ENCODE measurements around the gene NTSR1. TPM values are rescaled to one million over a fixed set of nuclear protein-coding genes. Genes with fewer than 3 reads are reported as not detected.

The NTSR1 gene
- total and polyA plus RNA-seq, 2 of the 13 experiments (the other 11 are each of a cell fraction or from before 2014, with no cell fraction given), result 0.09 to 0.12 TPM

DNA sequence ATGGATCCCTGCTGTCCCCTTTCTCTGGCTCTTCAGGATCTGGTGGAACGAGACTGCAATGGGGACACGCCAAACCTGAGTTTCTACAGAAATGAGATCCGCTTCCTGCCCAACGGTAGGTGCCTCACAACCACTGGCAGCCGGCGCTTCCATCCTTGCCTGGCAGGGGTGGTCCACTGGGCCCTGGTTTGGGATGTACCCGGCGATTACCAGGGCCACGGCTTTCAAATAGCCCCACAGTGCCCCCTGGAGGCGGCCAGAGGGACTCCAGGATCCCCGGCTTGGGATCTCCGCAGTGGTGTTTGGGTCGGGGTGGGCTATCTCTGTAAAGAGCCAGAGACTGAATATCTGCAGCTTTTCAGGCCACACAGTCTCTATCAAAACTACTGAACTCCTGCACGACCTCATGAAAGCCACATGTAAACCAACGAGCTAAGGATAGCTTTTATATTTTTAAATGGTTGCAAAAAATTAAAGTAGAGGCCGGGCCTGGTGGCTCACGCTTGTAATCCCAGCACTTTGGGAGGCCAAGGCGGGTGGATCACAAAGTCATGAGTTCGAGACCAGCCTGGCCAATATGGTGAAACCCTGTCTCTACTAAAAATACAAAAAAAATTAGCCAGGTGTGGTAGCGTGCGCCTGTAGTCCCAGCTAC is 99.7 kb downstream of the NTSR1 start (continued):
- TF ChIP-seq THAP9 (CRISPR knock-in tag; IDR thresholded peaks at IDR 0.05; ENCODE audit: borderline replicate concordance) (0 out of 2 replicates have a peak, but pooled peaks have one; percentile 20), ZMYM3 (CRISPR knock-in tag; IDR thresholded peaks at IDR 0.05) (no peak), AGO2 (optimal IDR thresholded peaks at IDR 0.05; ENCODE audit: low read depth, low read length) (no peak), ZNF446 (CRISPR knock-in tag; IDR thresholded peaks at IDR 0.05) (no peak), ZNF619 (CRISPR knock-in tag; IDR thresholded peaks at IDR 0.05) (no peak), ZNF546 (CRISPR knock-in tag; conservative IDR thresholded peaks at IDR 0.05) (no peak), HOXA5 (CRISPR knock-in tag; IDR thresholded peaks at IDR 0.05) (no peak; the same call in 1 of the 2 replicates), CENPX (CRISPR knock-in tag; IDR thresholded peaks at IDR 0.05) (no peak), ZNF260 (CRISPR knock-in tag; IDR thresholded peaks at IDR 0.05; ENCODE audit: borderline replicate concordance, low read depth) (no peak), SOX13 (IDR thresholded peaks at IDR 0.05) (no peak), SOX13 (CRISPR knock-in tag; conservative IDR thresholded peaks at IDR 0.05 in 1 of 2, IDR thresholded peaks at IDR 0.05 in 1 of 2) (no peak), ZNF12 (CRISPR knock-in tag; IDR thresholded peaks at IDR 0.05) (no peak), FOXP1 (IDR thresholded peaks at IDR 0.05) (no peak), FOXP1 (CRISPR knock-in tag; IDR thresholded peaks at IDR 0.05) (no peak), ZNF713 (CRISPR knock-in tag; IDR thresholded peaks at IDR 0.05) (no peak), HIVEP1 (CRISPR knock-in tag; IDR thresholded peaks at IDR 0.05) (no peak), NCOR1 (IDR thresholded peaks at IDR 0.05; ENCODE audit: borderline replicate concordance, low read length) (no peak), NFIB (CRISPR knock-in tag; IDR thresholded peaks at IDR 0.05; ENCODE audit: borderline replicate concordance) (no peak), GTF2F1 (IDR thresholded peaks at IDR 0.05; ENCODE audit: low read length) (no peak), KDM6A (CRISPR knock-in tag; IDR thresholded peaks at IDR 0.05; ENCODE audit: low read depth) (no peak), SMC3 (IDR thresholded peaks at IDR 0.05; ENCODE audit: low read length) (peak; percentile 69; the same call in 1 of the 2 replicates), YY1 (IDR thresholded peaks at IDR 0.05; ENCODE audit: insufficient read depth, insufficient replicate concordance, low read depth, low read length) (no peak), SP2 (CRISPR knock-in tag; IDR thresholded peaks at IDR 0.05) (no peak), PCBP2 (optimal IDR thresholded peaks at IDR 0.05; ENCODE audit: low read depth, low read length, poor library complexity, severe bottlenecking) (no peak), ZNF737 (CRISPR knock-in tag; IDR thresholded peaks at IDR 0.05; ENCODE audit: borderline replicate concordance) (no peak), ZNF354B (CRISPR knock-in tag; IDR thresholded peaks at IDR 0.05) (no peak)
- TF ChIP-seq, protein P1, sequence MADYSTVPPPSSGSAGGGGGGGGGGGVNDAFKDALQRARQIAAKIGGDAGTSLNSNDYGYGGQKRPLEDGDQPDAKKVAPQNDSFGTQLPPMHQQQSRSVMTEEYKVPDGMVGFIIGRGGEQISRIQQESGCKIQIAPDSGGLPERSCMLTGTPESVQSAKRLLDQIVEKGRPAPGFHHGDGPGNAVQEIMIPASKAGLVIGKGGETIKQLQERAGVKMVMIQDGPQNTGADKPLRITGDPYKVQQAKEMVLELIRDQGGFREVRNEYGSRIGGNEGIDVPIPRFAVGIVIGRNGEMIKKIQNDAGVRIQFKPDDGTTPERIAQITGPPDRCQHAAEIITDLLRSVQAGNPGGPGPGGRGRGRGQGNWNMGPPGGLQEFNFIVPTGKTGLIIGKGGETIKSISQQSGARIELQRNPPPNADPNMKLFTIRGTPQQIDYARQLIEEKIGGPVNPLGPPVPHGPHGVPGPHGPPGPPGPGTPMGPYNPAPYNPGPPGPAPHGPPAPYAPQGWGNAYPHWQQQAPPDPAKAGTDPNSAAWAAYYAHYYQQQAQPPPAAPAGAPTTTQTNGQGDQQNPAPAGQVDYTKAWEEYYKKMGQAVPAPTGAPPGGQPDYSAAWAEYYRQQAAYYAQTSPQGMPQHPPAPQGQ (CRISPR knock-in tag; IDR thresholded peaks at IDR 0.05; ENCODE audit: borderline replicate concordance), result no peak
